Measurements from ENCODE around the gene ABCA5. TPM values are rescaled to one million over a fixed set of nuclear protein-coding genes. Genes with fewer than 3 reads are reported as not detected.
A peak's percentile ranks its signal among the peaks of the same experiment; 100 is the strongest.

Gene ABCA5
- total and polyA plus RNA-seq, 10 of the 15 experiments (the other 5 are each of a cell fraction or from before 2014, with no cell fraction given) = 11.8 to 31.1 (median 18.1) TPM

DNA sequence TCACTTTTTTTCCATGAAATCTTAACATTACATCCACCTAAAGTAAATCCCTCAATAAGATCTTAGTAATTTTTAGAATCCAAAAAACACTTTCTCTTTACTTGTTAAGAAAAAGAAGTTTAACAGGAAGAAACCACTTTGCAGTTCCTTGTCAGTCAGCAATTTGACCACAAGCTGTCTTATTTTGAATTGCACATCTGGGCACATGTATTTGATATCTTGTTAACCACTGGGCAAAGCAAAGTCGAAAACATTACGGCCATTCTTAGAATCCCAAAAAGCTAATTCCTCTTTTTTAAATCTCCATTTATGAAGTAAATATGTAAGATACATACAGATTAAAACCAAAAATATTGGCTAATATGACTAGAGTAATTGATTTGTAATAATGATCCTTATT is 99.4 kb downstream of the ABCA5 start:
- whole genome bisulfite sequencing (ENCODE audit: insufficient coverage, insufficient replicate concordance, low lambda C conversion rate, missing lambda C conversion rate) = 59% methylated on average over 2 of the region's 2 CpGs
- intact Hi-C loops (cut with micrococcal nuclease; ENCODE audit: unreplicated experiment) = no loop called here
- ChIA-PET CTCF (interaction anchor here (0.6 to 2.0 kb wide), 5 partner anchors 20 to 1173 kb away, joined by 3 to 9 read pairs (median 4); no protein-coding TSS in a partner anchor), POLR2A (interaction anchor here (0.5 to 1.4 kb wide), 3 partner anchors 100 to 1983 kb away, joined by 3 read pairs; partner anchors contain the start of gene HELZ), RAD21 (ENCODE audit: unreplicated experiment) (interaction anchor here (0.7 to 1.9 kb wide), 6 partner anchors 10 to 433 kb away, joined by 3 to 5 read pairs (median 4); no protein-coding TSS in a partner anchor), SMC1A (ENCODE audit: uncharacterized antibody, unreplicated experiment) (interaction anchor here (1.0 to 3.4 kb wide), 7 partner anchors 11 to 448 kb away, joined by 3 to 14 read pairs (median 4); no protein-coding TSS in a partner anchor)
- no peaks in the 10 kb centered on the region for H3K79me2 ChIP-seq (ENCODE audit: control insufficient read depth, insufficient read depth, low read length)
- ATAC-seq (peak; percentile 37; the same call in 1 of the 3 replicates), DNase-seq (ENCODE audit: low read depth, low spot score) (no peak), FAIRE-seq (peak; percentile 54)
- H3K36me3 ChIP-seq (ENCODE audit: control insufficient read depth in 2 of 2, insufficient read depth in 2 of 2, low read length in 1 of 2) = no peaks in the 10 kb centered on the region
- no TSS peak for BruUV-seq (replicated peaks)
- no peak overlapping the region for H3K27ac ChIP-seq (ENCODE audit: control insufficient read depth, insufficient read depth)
- H3K4me3 ChIP-seq = no peak overlapping the region
- H2AFZ ChIP-seq (ENCODE audit: control insufficient read depth, low read depth, low read length) = no peak overlapping the region
- no peak overlapping the region for H3K9ac ChIP-seq (ENCODE audit: control insufficient read depth, insufficient read depth, low read length)
- H3K4me1 ChIP-seq (ENCODE audit: control insufficient read depth, insufficient read depth, low read length) = peaks cover 8% of the 10 kb centered on the region
- in situ Hi-C loops (cut with MboI) = no loop called here
- no peaks in the 10 kb centered on the region for H3K27me3 ChIP-seq (replicated peaks in 1 of 2; ENCODE audit: control insufficient read depth in 2 of 2, insufficient read depth in 2 of 2, low read length in 1 of 2)
- no peaks in the 10 kb centered on the region for H4K20me1 ChIP-seq (ENCODE audit: control insufficient read depth, insufficient read depth)
- no peak for TF ChIP-seq GABPA (IDR thresholded peaks at IDR 0.05; ENCODE audit: low read depth)
- TF ChIP-seq, protein P1, sequence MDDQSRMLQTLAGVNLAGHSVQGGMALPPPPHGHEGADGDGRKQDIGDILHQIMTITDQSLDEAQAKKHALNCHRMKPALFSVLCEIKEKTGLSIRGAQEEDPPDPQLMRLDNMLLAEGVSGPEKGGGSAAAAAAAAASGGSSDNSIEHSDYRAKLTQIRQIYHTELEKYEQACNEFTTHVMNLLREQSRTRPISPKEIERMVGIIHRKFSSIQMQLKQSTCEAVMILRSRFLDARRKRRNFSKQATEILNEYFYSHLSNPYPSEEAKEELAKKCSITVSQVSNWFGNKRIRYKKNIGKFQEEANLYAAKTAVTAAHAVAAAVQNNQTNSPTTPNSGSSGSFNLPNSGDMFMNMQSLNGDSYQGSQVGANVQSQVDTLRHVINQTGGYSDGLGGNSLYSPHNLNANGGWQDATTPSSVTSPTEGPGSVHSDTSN (IDR thresholded peaks at IDR 0.05; ENCODE audit: insufficient replicate concordance, low read depth, low read length) = peak; percentile 18
- peak; percentile 70 for TF ChIP-seq RUNX3 (IDR thresholded peaks at IDR 0.05; ENCODE audit: low read length)
- TF ChIP-seq, protein P2, sequence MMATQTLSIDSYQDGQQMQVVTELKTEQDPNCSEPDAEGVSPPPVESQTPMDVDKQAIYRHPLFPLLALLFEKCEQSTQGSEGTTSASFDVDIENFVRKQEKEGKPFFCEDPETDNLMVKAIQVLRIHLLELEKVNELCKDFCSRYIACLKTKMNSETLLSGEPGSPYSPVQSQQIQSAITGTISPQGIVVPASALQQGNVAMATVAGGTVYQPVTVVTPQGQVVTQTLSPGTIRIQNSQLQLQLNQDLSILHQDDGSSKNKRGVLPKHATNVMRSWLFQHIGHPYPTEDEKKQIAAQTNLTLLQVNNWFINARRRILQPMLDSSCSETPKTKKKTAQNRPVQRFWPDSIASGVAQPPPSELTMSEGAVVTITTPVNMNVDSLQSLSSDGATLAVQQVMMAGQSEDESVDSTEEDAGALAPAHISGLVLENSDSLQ (IDR thresholded peaks at IDR 0.05) = peak; percentile 37; the same call in 1 of the 2 replicates
- H3K4me2 ChIP-seq (ENCODE audit: control insufficient read depth, insufficient read depth) = 0 out of 2 replicates have a peak overlapping the region, but pooled peaks have one; percentile 17
- no peaks in the 10 kb centered on the region for H3K9me3 ChIP-seq (replicated peaks; ENCODE audit: control insufficient read depth, insufficient read depth, low read length)

Data from GM12878 (cell line).